ENCODE results near the gene CCL25. TPM values are rescaled to one million over a fixed set of nuclear protein-coding genes. Genes with fewer than 3 reads are reported as not detected.

The CCL25 gene
- total and polyA plus RNA-seq, 5 donors, result not detected

Other genes starting within 250 kb of the CCL25 start
- 10 to 100 TPM; 17.7 to 20.5 (median 18.6) TPM for gene EVI5L, start 222.5 kb upstream of the CCL25 start, total RNA-seq
- 22.2 TPM for gene EVI5L, start 222.5 kb upstream of the CCL25 start, polyA plus RNA-seq
- under 1 TPM in 2 of 4 donors, not detected in 2; 0.29 to 0.34 TPM for gene PRR36, start 178.4 kb upstream of the CCL25 start, total RNA-seq
- gene PRR36, start 178.4 kb upstream of the CCL25 start, polyA plus RNA-seq, result 0.11 TPM
- gene LRRC8E, start 164.2 kb upstream of the CCL25 start, total RNA-seq, result 1 to 10 TPM in 2 of 4 donors, under 1 TPM in 2; 0.93 to 1.2 (median 0.97) TPM
- 0.36 TPM for gene LRRC8E, start 164.2 kb upstream of the CCL25 start, polyA plus RNA-seq
- 10 to 100 TPM; 23.2 to 32.6 (median 28.5) TPM for gene MAP2K7, start 148.9 kb upstream of the CCL25 start, total RNA-seq
- 26.9 TPM for gene MAP2K7, start 148.9 kb upstream of the CCL25 start, polyA plus RNA-seq
- 10 to 100 TPM in 3 of 4 donors, 1 to 10 TPM in 1; 8.0 to 17.6 (median 14.5) TPM for gene TGFBR3L, start 137.9 kb upstream of the CCL25 start, total RNA-seq
- 2.4 TPM for gene TGFBR3L, start 137.9 kb upstream of the CCL25 start, polyA plus RNA-seq
- gene SNAPC2, start 132.4 kb upstream of the CCL25 start, total RNA-seq, result 10 to 100 TPM in 3 of 4 donors, 1 to 10 TPM in 1; 9.6 to 14.4 (median 11.0) TPM
- gene SNAPC2, start 132.4 kb upstream of the CCL25 start, polyA plus RNA-seq, result 12.2 TPM
- under 1 TPM in 2 of 4 donors, not detected in 2; 0.24 to 0.34 TPM for gene CTXN1, start 126.6 kb upstream of the CCL25 start, total RNA-seq
- gene CTXN1, start 126.6 kb upstream of the CCL25 start, polyA plus RNA-seq, result 0.16 TPM
- gene TIMM44, start 109.1 kb upstream of the CCL25 start, total RNA-seq, result 10 to 100 TPM; 51.1 to 88.9 (median 64.0) TPM
- 64.6 TPM for gene TIMM44, start 109.1 kb upstream of the CCL25 start, polyA plus RNA-seq
- gene ELAVL1, start 47.1 kb upstream of the CCL25 start, total RNA-seq, result 10 to 100 TPM; 55.4 to 67.5 (median 64.6) TPM
- 28.4 TPM for gene ELAVL1, start 47.1 kb upstream of the CCL25 start, polyA plus RNA-seq
- gene FBN3, start 96.8 kb downstream of the CCL25 start, total RNA-seq, result not detected
- not detected for gene FBN3, start 96.8 kb downstream of the CCL25 start, polyA plus RNA-seq
- gene CERS4, start 156.6 kb downstream of the CCL25 start, total RNA-seq, result 10 to 100 TPM; 16.1 to 20.9 (median 18.5) TPM
- 10.2 TPM for gene CERS4, start 156.6 kb downstream of the CCL25 start, polyA plus RNA-seq